ENCODE measurements around the gene DENND6B.

GRCh38 chr22:50343541-50343935 is 16.7 kb upstream of the DENND6B start:
- TF ChIP-seq POLR2AphosphoS5 (IDR thresholded peaks at IDR 0.05; ENCODE audit: low read depth, low read length), result no peak
- TF ChIP-seq POLR2A (IDR thresholded peaks at IDR 0.05; ENCODE audit: low read depth, low read length), result no peak

Data from GM12891 (cell line).